Stomach (tissue), 9 donors: Measurements from ENCODE around the gene CD79B. TPM values are rescaled to one million over a fixed set of nuclear protein-coding genes. Genes with fewer than 3 reads are reported as not detected.
A peak's percentile ranks its signal among the peaks of the same experiment; 100 is the strongest.

Source experiments
- DNase-seq, 2 donors: peaks; one replicate each; pipeline versions ENCODE4 v3.0.0 to v3.0.0-alpha.2; 2013 to 2019
- H3K27ac ChIP-seq, 5 donors: fragments of 200-600 bp in 4 of 5; sonication (generic) in 4 of 5; one replicate each; pipeline ENCODE4 v1.5.1; 2013 to 2019; ENCODE audit warnings: mild to moderate bottlenecking in 1 of 5, moderate library complexity in 1 of 5
- H3K27me3 ChIP-seq, 3 donors: fragments of 200-600 bp; sonication (generic); one replicate each; pipeline ENCODE4 v1.5.1; 2017 to 2019; ENCODE audit warnings: mixed run types in 1 of 3
- H3K36me3 ChIP-seq, 4 donors: fragments of 200-600 bp; sonication (generic); 1 replicate in 3 of 4; 2 replicates in 1 of 4; pipeline ENCODE4 v1.5.1; 2016 to 2019
- H3K4me1 ChIP-seq, 4 donors: fragments of 200-600 bp; sonication (generic); one replicate each; pipeline ENCODE4 v1.5.1; 2016 to 2019
- H3K4me3 ChIP-seq, 4 donors: fragments of 200-600 bp; sonication (generic) in 3 of 4; one replicate each; pipeline ENCODE4 v1.5.1; 2016 to 2019; ENCODE audit warnings: mild to moderate bottlenecking in 1 of 4
- H3K9me3 ChIP-seq, 4 donors: fragments of 200-600 bp; sonication (generic); one replicate each; pipeline ENCODE4 v1.5.1; 2016 to 2019
- EP300 ChIP-seq: sonication (generic); formaldehyde crosslinking; IDR thresholded peaks from one replicate; pipeline ENCODE4 v1.6.1; 2017; ENCODE audit warnings: antibody characterized with exemption
- POLR2A ChIP-seq, 4 donors: fragments of 450-650 bp; IDR thresholded peaks; one replicate each; pipeline ENCODE4 v1.6.1; 2016; ENCODE audit warnings: antibody characterized with exemption in 4 of 4, control low read depth in 2 of 4, mild to moderate bottlenecking in 1 of 4, moderate library complexity in 1 of 4
- POLR2AphosphoS5 ChIP-seq, 3 donors: sonication (generic); formaldehyde crosslinking; IDR thresholded peaks; one replicate each; pipeline ENCODE4 v1.6.1; 2016; ENCODE audit warnings: antibody characterized with exemption in 3 of 3
- WGBS, 5 donors: extraction: QIAGEN DNeasy Blood & Tissue Kit in 3 of 5; methylation state at CpG; one replicate each; pipeline versions ENCODE4 v1.1.5 to v1.1.7; 2013 to 2018; 5-methylcytosine and 5-hydroxymethylcytosine counted together
- intact Hi-C: fragments of 100-400 bp; cut with DNase I; formaldehyde crosslinking; loops from one replicate; pipeline ENCODE4 v1.15.1; 2023; ENCODE audit warnings: low total_unique reads
- polyA plus RNA-seq, 3 donors: library from polyadenylated mRNA; stranded (reverse); fragments of 200-250 nt; gene quantifications; one replicate each; pipeline ENCODE4 v1.2.3, GENCODE V29; 2013
- total RNA-seq, 5 donors: library from RNA; depleted of rRNA; stranded (reverse); fragments of >200 nt; gene quantifications; one replicate each; pipeline versions ENCODE4 v1.1.0 to v1.2.3, GENCODE V29; 2014 to 2016
- TF ChIP-seq, protein P1 (sequence below), 7 experiments: fragments of 450-650 bp in 4 of 7; fragments of 200-600 bp in 3 of 7; sonication (generic) in 3 of 7; IDR thresholded peaks; one replicate each; pipeline ENCODE4 v1.5.1; 2016 to 2019; ENCODE audit warnings: antibody characterized with exemption in 7 of 7, control low read depth in 2 of 7, mild to moderate bottlenecking in 1 of 7
- donor health status: healthy with polysubstance abuse.
- donor health status: Bipolar disorder and iron deficiency.
- donor health status: healthy.

The CD79B gene
- total and polyA plus RNA-seq, 8 donors = 1.7 to 9.7 (median 5.3) TPM; not detected in 3

DNA sequence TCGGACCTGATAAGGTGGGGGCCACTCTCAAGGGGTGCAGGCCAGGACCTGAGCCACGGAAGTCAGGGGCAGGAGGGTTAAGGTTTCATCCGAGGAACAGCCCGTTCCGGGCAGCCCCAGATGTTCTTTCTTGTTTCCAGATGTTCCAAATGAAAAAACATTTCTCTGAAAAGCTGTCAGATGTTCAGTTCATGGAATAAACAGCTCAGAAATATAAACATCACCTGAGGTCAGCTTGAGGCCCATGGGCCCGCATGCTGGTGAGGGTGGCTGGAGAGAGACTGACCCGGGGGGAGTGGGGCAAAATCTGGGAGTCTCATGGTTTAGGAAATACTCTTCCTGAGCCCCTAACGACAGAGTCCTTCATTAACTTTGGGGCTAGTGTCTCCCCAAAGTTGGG is 1.5 kb upstream of the CD79B start:
- Histone ChIP-seq H3K36me3 (no peaks in the 10 kb centered on the region), H3K27ac (no peak overlapping the region), H3K9me3 (no peaks in the 10 kb centered on the region), H3K4me3 (no peak overlapping the region), H3K27me3 (peaks cover 0 to 6% (median 0%) of the 10 kb centered on the region in 3 donors), H3K4me1 (peaks cover 0 to 21% (median 0%) of the 10 kb centered on the region in 4 donors)
- no peak for TF ChIP-seq POLR2A (IDR thresholded peaks at IDR 0.05)
- no peak for TF ChIP-seq EP300
- WGBS, 5 donors = 70 to 93% (median 87%) methylated on average over 8 of the region's 8 CpGs
- no peak for DNase-seq
- intact Hi-C loops = loop anchor here (10.0 kb wide), 1 partner anchor 91 kb away; the partner anchor contains the start of gene ICAM2

DNA sequence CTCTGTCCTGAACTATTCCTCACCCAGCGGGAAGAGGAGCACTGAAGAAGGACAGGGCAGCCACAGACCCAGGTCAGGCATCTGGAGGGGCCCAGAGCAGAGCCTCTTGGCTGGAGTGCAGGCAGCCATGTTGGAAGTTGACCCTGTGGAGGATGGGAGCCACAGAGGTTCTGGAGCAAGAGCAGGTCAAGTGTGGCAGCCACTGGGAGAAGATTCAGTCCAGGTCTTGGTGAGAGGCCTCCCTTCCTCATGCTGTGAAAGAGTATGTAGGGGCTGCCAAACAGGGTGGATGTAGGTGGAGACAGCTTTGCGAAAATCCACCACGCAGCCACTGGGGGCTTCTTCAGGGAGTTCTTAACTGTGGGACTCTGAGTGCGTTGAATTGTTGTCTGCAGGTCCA is 590 bp upstream of the CD79B start:
- 91 to 98% (median 95%) methylated on average over 4 of the region's 4 CpGs for WGBS, 5 donors

DNA sequence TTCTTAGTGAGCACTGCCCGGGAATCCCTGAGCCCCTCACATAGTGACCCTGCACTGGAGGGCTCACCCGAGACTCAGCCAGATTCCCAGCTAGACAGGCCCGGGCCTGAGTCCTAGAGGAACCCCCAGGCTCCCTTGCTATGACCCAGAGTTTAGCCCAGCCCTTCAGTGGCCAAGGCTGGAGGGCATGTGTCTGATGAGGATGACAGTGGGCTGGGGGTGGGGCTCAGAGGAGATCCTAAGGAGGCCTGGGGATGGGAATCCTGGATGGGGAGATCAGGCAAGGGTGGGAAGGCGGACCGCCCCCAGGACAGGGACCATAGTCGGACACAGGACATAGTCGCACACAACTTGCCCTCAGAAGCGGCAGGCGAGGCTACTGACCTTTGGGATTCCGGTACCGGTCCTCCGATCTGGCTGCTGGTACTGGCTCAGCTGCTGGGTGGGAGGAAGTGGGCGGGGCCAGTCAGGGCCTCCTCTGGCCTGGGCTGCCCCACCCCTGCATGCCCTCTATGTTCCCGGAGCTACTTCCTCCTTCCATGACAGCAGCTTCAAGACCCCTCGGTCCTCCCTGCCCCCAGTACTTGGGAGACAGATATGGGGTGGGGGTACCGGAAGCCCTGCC is 1.1 kb downstream of the CD79B start:
- H3K9me3 ChIP-seq = no peaks in the 10 kb centered on the region
- peak overlapping the region in 1 of 4 donors; percentile 46 for H3K4me3 ChIP-seq
- no peaks in the 10 kb centered on the region for H3K36me3 ChIP-seq
- intact Hi-C loops = loop anchor here (10.0 kb wide), 1 partner anchor 94 kb away; the partner anchor contains the start of gene ICAM2
- TF ChIP-seq EP300 (no peak), POLR2AphosphoS5 (IDR thresholded peaks at IDR 0.05) (no peak), POLR2A (IDR thresholded peaks at IDR 0.05) (no peak)
- TF ChIP-seq, protein P1, sequence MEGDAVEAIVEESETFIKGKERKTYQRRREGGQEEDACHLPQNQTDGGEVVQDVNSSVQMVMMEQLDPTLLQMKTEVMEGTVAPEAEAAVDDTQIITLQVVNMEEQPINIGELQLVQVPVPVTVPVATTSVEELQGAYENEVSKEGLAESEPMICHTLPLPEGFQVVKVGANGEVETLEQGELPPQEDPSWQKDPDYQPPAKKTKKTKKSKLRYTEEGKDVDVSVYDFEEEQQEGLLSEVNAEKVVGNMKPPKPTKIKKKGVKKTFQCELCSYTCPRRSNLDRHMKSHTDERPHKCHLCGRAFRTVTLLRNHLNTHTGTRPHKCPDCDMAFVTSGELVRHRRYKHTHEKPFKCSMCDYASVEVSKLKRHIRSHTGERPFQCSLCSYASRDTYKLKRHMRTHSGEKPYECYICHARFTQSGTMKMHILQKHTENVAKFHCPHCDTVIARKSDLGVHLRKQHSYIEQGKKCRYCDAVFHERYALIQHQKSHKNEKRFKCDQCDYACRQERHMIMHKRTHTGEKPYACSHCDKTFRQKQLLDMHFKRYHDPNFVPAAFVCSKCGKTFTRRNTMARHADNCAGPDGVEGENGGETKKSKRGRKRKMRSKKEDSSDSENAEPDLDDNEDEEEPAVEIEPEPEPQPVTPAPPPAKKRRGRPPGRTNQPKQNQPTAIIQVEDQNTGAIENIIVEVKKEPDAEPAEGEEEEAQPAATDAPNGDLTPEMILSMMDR (IDR thresholded peaks at IDR 0.05) = no peak
- H3K4me1 ChIP-seq = peaks cover 0 to 21% (median 0%) of the 10 kb centered on the region in 4 donors
- peak overlapping the region in 4 of 5 donors; percentile 13 to 60 (median 28) for H3K27ac ChIP-seq
- WGBS, 5 donors = 51 to 58% (median 58%) methylated on average over 5 to 16 of the region's 16 CpGs
- peak; percentile 56 to 77 for DNase-seq
- H3K27me3 ChIP-seq = peaks cover 0 to 6% (median 0%) of the 10 kb centered on the region in 3 donors

More for the DNA sequence above, 590 bp upstream of the CD79B start:
- Histone ChIP-seq H3K9me3 (no peaks in the 10 kb centered on the region), H3K27me3 (peaks cover 0 to 6% (median 0%) of the 10 kb centered on the region in 3 donors), H3K4me1 (peaks cover 0 to 21% (median 0%) of the 10 kb centered on the region in 4 donors), H3K4me3 (peak overlapping the region in 1 of 4 donors; percentile 46), H3K36me3 (no peaks in the 10 kb centered on the region), H3K27ac (peak overlapping the region in 1 of 5 donors; percentile 60)
- intact Hi-C loops = loop anchor here (10.0 kb wide), 1 partner anchor 92 kb away; the partner anchor contains the start of gene ICAM2
- no peak for TF ChIP-seq EP300
- no peak for DNase-seq

DNA sequence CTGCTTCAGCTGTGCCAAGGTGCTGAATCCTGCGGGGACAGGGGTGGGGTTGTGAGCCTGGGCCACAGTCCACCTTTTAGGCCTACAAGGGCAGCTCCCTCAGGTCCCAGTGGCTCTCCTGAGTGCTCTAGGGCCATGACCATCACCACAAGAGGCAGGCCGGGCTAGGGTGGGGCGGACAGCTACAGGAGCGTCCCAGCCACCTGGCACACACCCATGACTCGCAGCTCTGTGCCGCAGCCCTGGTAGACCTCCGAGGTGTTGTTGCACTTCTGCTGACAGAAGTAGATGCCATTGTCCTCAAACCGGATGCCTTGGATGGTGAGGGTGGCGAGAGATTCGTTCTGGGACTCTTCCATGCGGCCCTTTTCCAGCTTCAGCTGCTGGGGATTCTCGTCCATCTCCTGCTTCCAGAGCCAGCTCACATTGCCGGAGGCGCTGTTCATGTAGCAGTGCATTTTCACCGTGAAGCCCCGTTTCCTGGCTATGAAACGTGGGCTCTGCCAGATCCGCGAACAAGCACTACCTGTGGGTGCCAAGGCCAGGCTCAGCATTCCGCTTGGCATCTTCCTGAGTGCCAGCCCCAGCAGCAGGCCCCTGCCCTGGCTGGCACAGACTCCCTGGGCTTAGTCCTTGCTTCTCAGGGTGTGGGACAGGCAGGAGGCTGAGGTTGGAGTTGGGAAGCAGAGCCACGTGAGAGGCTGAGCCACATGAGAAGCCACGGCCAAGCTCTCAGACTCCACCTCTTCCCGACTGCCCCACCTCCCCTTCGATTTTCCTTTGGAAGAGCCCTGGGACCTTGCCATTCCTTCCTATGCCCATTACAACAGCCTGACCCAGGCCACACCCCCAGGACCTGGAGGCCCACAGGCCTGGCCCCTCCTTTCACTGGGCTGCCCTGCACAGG is 2.0 kb downstream of the CD79B start:
- peak overlapping the region in 3 of 5 donors; percentile 15 to 42 (median 34) for H3K27ac ChIP-seq
- H3K36me3 ChIP-seq = no peaks in the 10 kb centered on the region
- WGBS, 5 donors = 85 to 89% (median 87%) methylated on average over 21 to 24 of the region's 24 CpGs
- no peak for TF ChIP-seq EP300
- TF ChIP-seq, protein P1 (IDR thresholded peaks at IDR 0.05) = no peak
- peaks cover 0 to 6% (median 0%) of the 10 kb centered on the region in 3 donors for H3K27me3 ChIP-seq
- H3K9me3 ChIP-seq = no peaks in the 10 kb centered on the region
- peaks cover 0 to 21% (median 0%) of the 10 kb centered on the region in 4 donors for H3K4me1 ChIP-seq
- intact Hi-C loops = loop anchor here (10.0 kb wide), 1 partner anchor 95 kb away; the partner anchor contains the start of gene ICAM2
- peak overlapping the region in 1 of 4 donors; percentile 46 for H3K4me3 ChIP-seq
- no peak for DNase-seq
